Smooth muscle cell (in vitro differentiated cells): ENCODE results near the gene ACVR1B. TPM values are rescaled to one million over a fixed set of nuclear protein-coding genes. Genes with fewer than 3 reads are reported as not detected.

ENCODE experiments used
- DNase-seq: peaks from one replicate; lab custom pipeline; 2025; ENCODE audit not compliant: unreplicated experiment; lab: John Stamatoyannopoulos, UW
- H2AFZ ChIP-seq: fragments of 200-600 bp; sonication (generic); 2 replicates; pipeline ENCODE4 v1.6.0; 2016; ENCODE audit warnings: antibody characterized with exemption, low read depth, mild to moderate bottlenecking
- H3F3A ChIP-seq: fragments of 200-600 bp; sonication (generic); 2 replicates; pipeline ENCODE4 v1.6.0; 2017; ENCODE audit warnings: antibody characterized with exemption, low read depth
- H3K27ac ChIP-seq: fragments of 200-600 bp; sonication (generic); 2 replicates; pipeline ENCODE4 v1.5.1; 2016; ENCODE audit warnings: low read depth, mild to moderate bottlenecking
- H3K27me3 ChIP-seq: fragments of 200-600 bp; sonication (generic); 2 replicates; pipeline ENCODE4 v1.6.1; 2016; ENCODE audit warnings: low read depth, mild to moderate bottlenecking
- H3K36me3 ChIP-seq: fragments of 200-600 bp; sonication (generic); 2 replicates; pipeline ENCODE4 v1.5.1; 2016; ENCODE audit warnings: low read depth
- H3K4me1 ChIP-seq: fragments of 200-600 bp; sonication (generic); 2 replicates; pipeline ENCODE4 v1.5.1; 2016; ENCODE audit warnings: low read depth
- H3K4me2 ChIP-seq: fragments of 200-600 bp; sonication (generic); 2 replicates; pipeline ENCODE4 v1.6.0; 2016; ENCODE audit warnings: mild to moderate bottlenecking
- H3K4me3 ChIP-seq: fragments of 200-600 bp; sonication (generic); 2 replicates; pipeline ENCODE4 v1.5.1; 2016; ENCODE audit warnings: mild to moderate bottlenecking
- H3K79me2 ChIP-seq: fragments of 200-600 bp; sonication (generic); 2 replicates; pipeline ENCODE4 v1.6.0; 2016; ENCODE audit warnings: low read depth, mild to moderate bottlenecking
- H3K9ac ChIP-seq: fragments of 200-600 bp; sonication (generic); 2 replicates; pipeline ENCODE4 v1.6.0; 2016; ENCODE audit warnings: low read depth
- H3K9me3 ChIP-seq: fragments of 200-600 bp; sonication (generic); replicated peaks from 2 replicates; pipeline ENCODE4 v1.5.1; 2016; ENCODE audit warnings: low read depth
- H4K20me1 ChIP-seq: fragments of 200-600 bp; sonication (generic); 2 replicates; pipeline ENCODE4 v1.6.0; 2016; ENCODE audit warnings: low read depth
- CTCF ChIP-seq: fragments of 200-600 bp; sonication (generic); IDR thresholded peaks from 2 replicates; pipeline ENCODE4 v1.5.1; 2017; ENCODE audit warnings: borderline replicate concordance, mild to moderate bottlenecking, antibody characterized with exemption; ENCODE audit not compliant: insufficient read depth, poor library complexity, severe bottlenecking
- WGBS: methylation state at CpG from one replicate; pipeline ENCODE4 v1.1.7; 2016; ENCODE audit warnings: low lambda C conversion rate; 5-methylcytosine and 5-hydroxymethylcytosine counted together
- polyA plus RNA-seq: library from polyadenylated mRNA; unstranded; fragments of >200 nt; fragmentation: Nextera tagmentation; extraction: Ambion mirVana; gene quantifications from 2 replicates; pipeline ENCODE4 v1.2.1, GENCODE V29; 2016
- total RNA-seq: library from RNA; depleted of rRNA; stranded (reverse); fragments of >200 nt; gene quantifications from 2 replicates; pipeline ENCODE4 v1.2.3, GENCODE V29; 2014

The ACVR1B gene
- total and polyA plus RNA-seq, 2 experiments from 2014 or later, result 1.9 to 4.0 TPM

GRCh38 chr12:52015532-52016041 lies 64.1 kb downstream of the ACVR1B start:
- no peak for DNase-seq
- no peaks in the 10 kb centered on the region for H3F3A ChIP-seq
- H3K9me3 ChIP-seq, result no peaks in the 10 kb centered on the region
- peak overlapping the region; percentile 59 for H3K4me2 ChIP-seq
- 79% methylated on average over 9 of the region's 10 CpGs for WGBS
- H3K79me2 ChIP-seq, result no peaks in the 10 kb centered on the region
- no peak overlapping the region for H3K4me3 ChIP-seq
- H3K27ac ChIP-seq, result no peak overlapping the region
- H3K36me3 ChIP-seq, result no peaks in the 10 kb centered on the region
- H3K27me3 ChIP-seq, result no peaks in the 10 kb centered on the region
- H2AFZ ChIP-seq, result no peak overlapping the region
- H3K4me1 ChIP-seq, result peaks cover 5% of the 10 kb centered on the region
- no peak overlapping the region for H3K9ac ChIP-seq
- TF ChIP-seq CTCF, result no peak
- H4K20me1 ChIP-seq, result no peaks in the 10 kb centered on the region

- no peaks in the 10 kb centered on the region for H3F3A ChIP-seq
- no peak overlapping the region for H3K9ac ChIP-seq
- WGBS, result 83% methylated on average over 4 of the region's 4 CpGs
- no peaks in the 10 kb centered on the region for H3K36me3 ChIP-seq
- no peak overlapping the region for H3K4me2 ChIP-seq
- TF ChIP-seq CTCF, result no peak
- no peaks in the 10 kb centered on the region for H4K20me1 ChIP-seq
- no peaks in the 10 kb centered on the region for H3K79me2 ChIP-seq
- H2AFZ ChIP-seq, result no peak overlapping the region
- no peak overlapping the region for H3K27ac ChIP-seq
- H3K9me3 ChIP-seq, result no peaks in the 10 kb centered on the region
- no peaks in the 10 kb centered on the region for H3K27me3 ChIP-seq
- H3K4me3 ChIP-seq, result no peak overlapping the region
- no peaks in the 10 kb centered on the region for H3K4me1 ChIP-seq
- no peak for DNase-seq
Measured at GRCh38 chr12:52018433-52019112, 67.1 kb downstream of the ACVR1B start.

- 66% methylated on average over 13 of the region's 13 CpGs for WGBS
- H3K27ac ChIP-seq, result no peak overlapping the region
Measured at GRCh38 chr12:52019113-52019770, 67.7 kb downstream of the ACVR1B start.

More at GRCh38 chr12:52019113-52019770, 67.7 kb downstream of the ACVR1B start:
- no peaks in the 10 kb centered on the region for H3K9me3 ChIP-seq
- no peaks in the 10 kb centered on the region for H3F3A ChIP-seq
- DNase-seq, result no peak
- no peaks in the 10 kb centered on the region for H3K27me3 ChIP-seq
- no peaks in the 10 kb centered on the region for H3K4me1 ChIP-seq
- H3K36me3 ChIP-seq, result no peaks in the 10 kb centered on the region
- no peak overlapping the region for H3K4me2 ChIP-seq
- H3K79me2 ChIP-seq, result no peaks in the 10 kb centered on the region
- H2AFZ ChIP-seq, result no peak overlapping the region
- no peak overlapping the region for H3K9ac ChIP-seq
- H4K20me1 ChIP-seq, result no peaks in the 10 kb centered on the region
- TF ChIP-seq CTCF, result no peak
- H3K4me3 ChIP-seq, result no peak overlapping the region
